ENCODE data around the gene OSTC.

DNA sequence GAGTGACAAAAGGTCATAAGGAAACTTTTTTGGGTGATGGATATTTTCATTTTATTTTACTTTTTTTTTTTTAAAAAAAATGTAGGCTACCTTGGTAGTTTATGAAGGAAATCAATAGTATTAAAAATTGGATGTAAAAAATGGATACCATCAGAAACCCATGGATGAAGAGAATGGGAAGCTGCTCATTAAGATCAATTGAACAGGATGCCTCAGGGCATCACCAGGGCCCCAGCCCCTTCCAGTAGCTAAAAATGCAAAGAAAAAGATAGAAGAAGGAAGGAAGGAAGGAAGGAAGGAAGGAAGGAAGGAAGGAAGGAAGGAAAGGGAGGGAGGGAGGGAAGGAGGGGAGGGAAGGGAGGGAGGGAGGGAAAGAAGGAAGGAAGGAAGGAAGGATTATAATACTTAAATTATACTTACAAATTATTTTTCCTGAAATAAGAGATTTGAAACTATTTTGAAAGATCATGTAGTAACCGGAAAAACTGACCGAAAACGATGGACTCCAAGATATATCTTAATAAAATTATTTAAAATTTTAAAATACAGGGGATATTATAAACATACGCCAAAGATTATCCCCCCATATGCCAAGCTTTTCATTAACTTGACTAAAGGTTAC lies 24.1 kb downstream of the OSTC start:
- no peak for TF ChIP-seq EZH2 (IDR thresholded peaks at IDR 0.05; ENCODE audit: insufficient read depth, poor library complexity, severe bottlenecking)
- TF ChIP-seq EZH2phosphoT487 (IDR thresholded peaks at IDR 0.05; ENCODE audit: insufficient read depth, low read depth): no peak

Measured in GM23248 (cell line).